Measurements from ENCODE around the gene TIMM23B.
"Not testable (repeated sequence)": the region's sequence is repeated elsewhere in the genome, so short reads cannot be mapped to it uniquely, and the experiment has no call there.

- TF ChIP-seq POLR2A, EP300, CTCF (IDR thresholded peaks at IDR 0.05): not testable (repeated sequence)
Observed at GRCh38 chr10:49977756-49978155, 35.9 kb downstream of the TIMM23B start.
